Measurements from ENCODE around the gene PM20D1.

GRCh38 chr1:205826016-205826806, 23.7 kb downstream of the PM20D1 start:
- TF ChIP-seq EZH2 (IDR thresholded peaks at IDR 0.05; ENCODE audit: low read depth) (no peak), CTCF (conservative IDR thresholded peaks at IDR 0.05) (no peak)
